ENCODE results near the gene NODAL.

- TF ChIP-seq CTCF (IDR thresholded peaks at IDR 0.05; ENCODE audit: low read length) (no peak), EZH2phosphoT487 (IDR thresholded peaks at IDR 0.05; ENCODE audit: low read length) (no peak), EZH2 (optimal IDR thresholded peaks at IDR 0.05; ENCODE audit: low read depth, low read length) (no peak)
Measured at GRCh38 chr10:70404787-70405036, 36.8 kb downstream of the NODAL start.

Data from MM.1S (cell line).